ENCODE data around the gene RASAL3. TPM values are rescaled to one million over a fixed set of nuclear protein-coding genes. Genes with fewer than 3 reads are reported as not detected.
A peak's percentile ranks its signal among the peaks of the same experiment; 100 is the strongest.

The RASAL3 gene
- total and polyA plus RNA-seq, 12 donors, result 0.19 to 6.6 (median 0.85) TPM

DNA sequence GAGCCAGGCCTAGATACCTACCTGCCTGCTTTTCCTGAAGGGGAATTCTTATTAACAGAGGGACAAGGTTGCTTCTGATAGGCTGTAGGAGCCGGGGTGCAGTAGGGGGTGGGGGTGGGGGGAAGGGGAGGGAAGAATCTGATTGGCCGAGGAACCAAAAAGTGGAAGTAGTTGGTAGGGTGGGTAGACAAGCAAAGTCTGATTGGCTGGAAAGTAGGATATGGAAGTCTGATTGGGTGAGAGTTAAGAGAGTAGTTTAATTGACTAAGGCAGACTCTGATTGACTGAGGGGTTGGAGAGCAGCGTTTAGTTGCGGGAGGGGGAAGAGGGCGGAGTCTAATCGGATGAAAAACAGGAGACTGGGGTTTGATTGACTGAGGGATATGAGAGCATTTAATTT, 34.6 kb upstream of the RASAL3 start:
- TF ChIP-seq, protein P1, sequence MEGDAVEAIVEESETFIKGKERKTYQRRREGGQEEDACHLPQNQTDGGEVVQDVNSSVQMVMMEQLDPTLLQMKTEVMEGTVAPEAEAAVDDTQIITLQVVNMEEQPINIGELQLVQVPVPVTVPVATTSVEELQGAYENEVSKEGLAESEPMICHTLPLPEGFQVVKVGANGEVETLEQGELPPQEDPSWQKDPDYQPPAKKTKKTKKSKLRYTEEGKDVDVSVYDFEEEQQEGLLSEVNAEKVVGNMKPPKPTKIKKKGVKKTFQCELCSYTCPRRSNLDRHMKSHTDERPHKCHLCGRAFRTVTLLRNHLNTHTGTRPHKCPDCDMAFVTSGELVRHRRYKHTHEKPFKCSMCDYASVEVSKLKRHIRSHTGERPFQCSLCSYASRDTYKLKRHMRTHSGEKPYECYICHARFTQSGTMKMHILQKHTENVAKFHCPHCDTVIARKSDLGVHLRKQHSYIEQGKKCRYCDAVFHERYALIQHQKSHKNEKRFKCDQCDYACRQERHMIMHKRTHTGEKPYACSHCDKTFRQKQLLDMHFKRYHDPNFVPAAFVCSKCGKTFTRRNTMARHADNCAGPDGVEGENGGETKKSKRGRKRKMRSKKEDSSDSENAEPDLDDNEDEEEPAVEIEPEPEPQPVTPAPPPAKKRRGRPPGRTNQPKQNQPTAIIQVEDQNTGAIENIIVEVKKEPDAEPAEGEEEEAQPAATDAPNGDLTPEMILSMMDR (IDR thresholded peaks at IDR 0.05), result no peak
- ATAC-seq (no peak), DNase-seq (no peak)
- Histone ChIP-seq H3K4me1 (no peaks in the 10 kb centered on the region), H3K4me3 (no peak overlapping the region), H3K27me3 (peaks cover 0 to 21% (median 10%) of the 10 kb centered on the region in 7 donors), H3K9me3 (peaks cover 0 to 2% (median 0%) of the 10 kb centered on the region in 11 donors), H3K27ac (no peak overlapping the region), H3K36me3 (no peaks in the 10 kb centered on the region)
- WGBS, 2 donors, result 52 to 58% methylated on average over 6 of the region's 6 CpGs
- intact Hi-C loops (cut with DNase I), result no loop called here

DNA sequence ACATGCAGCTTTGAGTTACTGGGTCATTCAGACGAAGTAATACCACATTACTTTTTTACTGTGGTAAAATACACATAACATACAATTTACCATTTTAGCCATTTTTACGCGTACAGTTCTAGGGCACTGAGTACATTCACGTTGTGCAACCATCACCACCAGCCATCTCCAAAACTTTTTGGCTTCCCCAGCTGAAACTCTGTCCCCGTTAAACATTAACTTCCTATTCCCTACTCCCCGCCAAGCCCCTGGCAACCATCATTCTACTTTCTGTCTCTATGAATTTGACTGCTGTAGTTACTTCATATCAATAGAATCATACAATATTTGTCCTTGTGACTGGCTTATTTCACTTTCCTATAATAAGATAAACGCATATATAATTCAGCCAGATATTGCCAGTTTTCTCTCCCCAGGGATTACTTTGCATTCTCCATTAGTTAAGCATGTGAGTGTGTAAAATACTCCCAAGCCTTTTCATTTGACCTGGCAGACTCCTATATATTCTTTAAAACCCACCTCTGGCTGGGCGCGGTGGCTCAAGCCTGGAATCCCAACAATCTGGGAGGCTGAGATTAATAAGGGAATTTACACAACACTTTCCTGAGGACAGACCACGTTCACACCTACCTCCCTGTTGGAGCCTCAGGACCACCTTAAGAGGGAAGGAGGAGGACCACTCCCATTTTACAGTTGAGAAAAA, 34.0 kb upstream of the RASAL3 start:
- TF ChIP-seq, protein P1 (IDR thresholded peaks at IDR 0.05), result no peak
- DNase-seq, result no peak
- intact Hi-C loops (cut with DNase I), result no loop called here

DNA sequence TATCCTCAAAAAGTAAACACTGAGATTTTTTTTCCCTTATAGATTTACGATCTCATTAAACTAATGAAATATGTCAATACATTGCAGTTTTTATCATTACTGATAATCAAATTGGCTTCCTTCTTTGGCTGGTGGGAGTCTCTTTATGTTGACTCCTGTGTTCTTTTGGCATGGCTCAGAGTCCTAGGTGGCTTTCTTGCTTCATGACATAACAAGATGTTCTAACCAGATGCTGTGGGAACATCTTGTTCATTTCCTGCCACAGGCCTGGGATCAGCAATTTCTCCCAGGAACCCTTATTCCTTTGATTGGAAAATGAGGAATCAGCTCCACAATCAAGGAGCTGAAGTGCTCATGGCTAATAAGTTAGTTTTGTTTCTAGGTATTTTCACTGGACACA, 30.8 kb upstream of the RASAL3 start:
- DNase-seq (no peak), ATAC-seq (no peak)
- Histone ChIP-seq H3K9me3 (peaks cover 0 to 9% (median 0%) of the 10 kb centered on the region in 11 donors), H3K4me3 (no peak overlapping the region), H3K36me3 (no peaks in the 10 kb centered on the region), H3K27ac (peak overlapping the region in 1 of 10 donors; percentile 0), H3K27me3 (peaks cover 0 to 6% (median 3%) of the 10 kb centered on the region in 7 donors), H3K4me1 (no peaks in the 10 kb centered on the region)
- TF ChIP-seq, protein P1 (IDR thresholded peaks at IDR 0.05), result no peak
- 71 to 94% methylated on average over 1 of the region's 1 CpG for WGBS, 2 donors
- intact Hi-C loops (cut with DNase I), result no loop called here

More for the DNA sequence above, 34.0 kb upstream of the RASAL3 start:
- Histone ChIP-seq H3K4me3 (no peak overlapping the region), H3K27ac (no peak overlapping the region), H3K9me3 (peaks cover 0 to 8% (median 0%) of the 10 kb centered on the region in 11 donors), H3K36me3 (no peaks in the 10 kb centered on the region), H3K4me1 (no peaks in the 10 kb centered on the region), H3K27me3 (peaks cover 0 to 17% (median 9%) of the 10 kb centered on the region in 7 donors)
- no peak for ATAC-seq
- 74 to 78% methylated on average over 10 of the region's 10 CpGs for WGBS, 2 donors

DNA sequence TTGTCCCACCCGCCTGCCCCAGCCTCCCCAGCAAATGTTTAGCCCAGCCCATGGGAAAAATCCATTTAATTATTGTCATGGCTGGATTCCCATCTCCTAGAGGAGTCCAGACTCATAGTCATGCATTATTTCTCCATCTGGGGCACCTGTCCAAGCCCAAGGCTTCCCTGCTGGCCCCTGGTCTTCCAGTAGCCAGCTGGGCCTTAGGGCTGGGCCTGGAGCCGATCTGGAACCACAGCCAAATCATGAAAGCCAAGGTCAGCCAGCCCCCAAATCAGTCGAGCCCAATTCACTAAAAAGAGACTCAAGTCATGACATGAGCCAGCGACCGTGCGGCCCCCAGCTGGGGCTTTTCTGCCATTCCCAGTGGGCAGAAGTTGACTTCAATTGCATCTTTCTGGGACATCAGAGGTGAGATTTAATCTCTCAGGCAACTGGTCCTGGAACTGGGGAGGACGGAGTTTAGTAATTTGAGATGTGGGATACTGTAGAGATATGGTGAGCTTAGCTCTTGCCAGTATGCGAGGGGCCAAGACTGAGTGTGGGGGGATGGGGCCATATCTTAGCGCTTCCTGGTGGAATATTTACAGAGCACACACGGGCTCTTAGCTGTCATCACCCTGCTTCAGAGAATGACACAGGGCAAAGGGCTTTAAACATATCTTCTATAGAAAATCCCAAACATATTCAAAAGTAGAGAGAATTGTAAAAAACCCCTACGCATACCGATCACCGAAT, 24.3 kb upstream of the RASAL3 start:
- DNase-seq, result peak in 1 of 2 donors; percentile 49
- 50% methylated on average over 13 of the region's 13 CpGs for WGBS, 2 donors
- intact Hi-C loops (cut with DNase I), result no loop called here

More for the DNA sequence above, 24.3 kb upstream of the RASAL3 start:
- Histone ChIP-seq H3K9me3 (peaks cover 0 to 13% (median 0%) of the 10 kb centered on the region in 11 donors), H3K4me1 (no peaks in the 10 kb centered on the region), H3K27ac (no peak overlapping the region), H3K36me3 (no peaks in the 10 kb centered on the region), H3K4me3 (no peak overlapping the region), H3K27me3 (no peaks in the 10 kb centered on the region)
- ATAC-seq, result peak in 5 of 8 donors; percentile 27 to 71 (median 41)
- TF ChIP-seq, protein P1 (IDR thresholded peaks at IDR 0.05), result no peak

Data from heart right ventricle (tissue), 16 donors.